Stimulated activated CD8-positive, alpha-beta memory T cell treated with anti-CD3 and anti-CD28 coated beads, Interleukin-7, amount 100 ng/mL, for 1 hour (primary cell): ENCODE results near the gene AGXT.

Source experiments
- DNase-seq, 2 donors: peaks; one replicate each; pipeline ENCODE4 v3.0.0-alpha.2; 2020; ENCODE audit warnings: low read depth in 2 of 2

Gene AGXT

DNA sequence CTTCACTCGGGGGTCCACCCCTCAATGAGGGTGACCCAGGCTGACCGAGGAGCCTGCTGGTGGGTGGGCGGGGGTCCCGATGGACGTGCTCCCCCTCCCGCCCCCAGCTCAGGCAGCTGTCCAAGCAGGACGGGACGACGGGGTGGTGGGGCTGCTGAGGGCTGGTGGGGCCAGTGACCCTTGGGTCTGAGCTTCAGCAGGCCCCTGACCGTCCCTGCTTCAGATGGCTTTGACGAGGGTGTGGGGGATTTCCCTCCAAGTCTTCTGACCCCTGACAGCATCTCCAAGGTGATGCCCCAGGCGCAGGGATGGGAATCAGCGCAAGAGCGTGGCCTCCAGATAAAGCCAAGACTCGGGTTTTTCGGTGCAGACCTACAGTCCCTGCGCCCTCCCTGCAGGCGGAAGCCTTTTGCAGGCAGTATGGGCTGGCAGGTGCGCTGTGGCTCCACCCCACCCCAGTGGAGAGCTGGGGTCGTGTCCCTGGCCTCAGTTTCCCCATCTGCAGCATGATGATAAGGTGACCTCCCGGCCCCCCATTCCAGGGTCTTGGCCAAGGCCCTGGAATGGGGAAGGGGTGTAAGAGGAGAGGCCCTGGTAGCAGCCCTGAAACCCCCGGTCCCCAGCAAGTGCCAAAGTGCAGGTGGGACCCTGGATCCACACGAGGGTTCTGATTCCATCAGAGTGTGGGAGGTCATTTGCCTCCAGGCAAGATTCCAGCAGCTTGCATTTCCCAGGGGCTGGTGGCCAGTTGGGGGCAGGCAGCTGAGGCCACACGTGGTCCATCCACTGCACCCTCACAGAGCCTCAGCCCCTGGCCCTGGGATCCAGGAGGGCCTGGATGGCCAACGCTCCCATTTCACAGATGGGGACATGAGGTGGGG, 46.3 kb downstream of the AGXT start:
- no peak for DNase-seq

DNA sequence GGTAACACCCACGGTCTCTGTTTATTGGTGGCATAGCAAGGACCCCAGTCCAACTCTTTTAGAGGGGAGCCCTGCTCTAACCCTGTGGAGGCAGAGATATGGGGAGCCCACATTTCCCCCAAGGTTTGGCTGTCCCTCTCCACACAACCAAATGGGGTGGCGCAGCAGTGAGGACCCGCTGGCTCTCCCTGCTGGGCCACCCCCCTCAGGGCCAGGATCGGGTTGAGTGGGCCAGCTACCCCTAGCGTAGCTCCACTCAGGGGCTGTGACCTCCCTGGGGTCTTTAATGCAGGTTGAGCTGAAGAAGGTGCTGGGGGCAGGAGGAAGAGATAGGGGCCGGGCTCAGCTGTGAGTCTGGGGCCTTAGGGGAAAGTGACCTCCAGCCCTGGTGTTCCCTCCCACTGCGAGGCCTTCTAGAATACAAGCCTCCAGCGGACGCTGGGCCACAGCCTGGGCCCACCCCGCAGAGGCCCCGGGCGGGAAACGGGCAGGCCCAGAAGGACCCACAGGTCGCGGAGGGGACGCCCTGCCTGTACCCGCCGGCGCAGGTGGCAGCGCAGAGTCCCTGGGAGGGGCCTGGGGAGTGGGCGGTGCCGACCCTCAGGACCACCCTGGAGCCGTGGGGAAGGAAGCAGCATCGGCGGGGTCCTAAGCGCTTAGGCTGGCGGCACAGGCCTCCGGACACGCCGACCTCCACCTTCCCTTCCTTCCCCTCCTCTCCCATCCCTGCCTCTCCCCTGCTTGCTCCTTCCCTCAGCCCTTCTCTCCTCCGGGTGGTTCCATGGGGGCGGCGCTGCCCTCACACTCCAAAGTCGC, 47.1 kb downstream of the AGXT start:
- DNase-seq: no peak

DNA sequence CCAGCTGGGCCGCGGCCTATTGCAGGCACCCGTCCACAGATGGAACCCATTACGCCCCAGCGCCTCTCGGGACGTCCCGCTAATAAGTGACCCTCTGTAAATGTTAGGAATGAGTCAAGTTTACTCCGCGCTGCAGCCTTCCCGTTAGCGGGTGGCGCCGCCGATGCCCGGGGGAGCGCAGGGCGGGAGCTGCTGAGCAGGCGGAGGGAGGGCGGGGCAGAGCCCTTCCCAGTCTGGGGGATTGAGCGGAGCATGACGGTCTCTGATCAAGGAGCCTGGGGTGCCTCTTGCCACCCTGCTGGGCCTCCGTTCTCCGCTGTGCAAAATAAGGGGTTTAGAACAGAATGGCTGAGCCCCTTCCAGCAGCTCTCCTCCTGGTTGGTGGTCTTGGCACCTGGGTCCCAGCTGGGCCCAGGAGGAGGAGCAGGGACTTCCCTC, 48.0 kb downstream of the AGXT start:
- DNase-seq: no peak

GRCh38 chr2:240917009-240917683, 48.5 kb downstream of the AGXT start:
- no peak for DNase-seq

DNA sequence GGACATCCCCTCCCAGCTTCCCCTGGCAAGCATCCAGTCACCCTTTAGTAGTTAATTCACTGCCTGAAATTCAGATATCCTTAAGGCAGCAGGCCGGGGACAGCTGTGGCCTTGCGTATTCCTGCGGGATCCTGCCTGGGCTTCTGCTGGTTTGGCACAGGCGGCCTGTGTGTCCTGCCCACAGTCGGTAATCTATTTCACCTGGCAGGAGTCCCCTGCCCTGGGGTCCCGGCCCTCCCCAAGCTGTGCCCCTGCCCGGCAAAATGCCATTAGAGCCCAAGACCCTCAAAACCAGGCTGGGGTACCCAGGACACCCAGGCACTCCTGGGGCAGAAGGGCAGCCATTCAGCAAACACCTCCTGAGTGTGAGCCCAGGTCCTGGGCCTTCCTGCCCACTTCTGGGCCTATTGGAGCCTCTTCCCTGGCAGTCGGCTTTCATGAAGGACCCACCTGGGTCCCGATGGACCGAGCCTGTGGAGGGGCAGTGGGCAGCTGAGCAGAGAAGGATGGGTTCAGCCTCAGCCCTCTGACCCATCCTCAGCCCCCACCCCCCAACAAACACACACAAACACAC, 49.1 kb downstream of the AGXT start:
- no peak for DNase-seq

DNA sequence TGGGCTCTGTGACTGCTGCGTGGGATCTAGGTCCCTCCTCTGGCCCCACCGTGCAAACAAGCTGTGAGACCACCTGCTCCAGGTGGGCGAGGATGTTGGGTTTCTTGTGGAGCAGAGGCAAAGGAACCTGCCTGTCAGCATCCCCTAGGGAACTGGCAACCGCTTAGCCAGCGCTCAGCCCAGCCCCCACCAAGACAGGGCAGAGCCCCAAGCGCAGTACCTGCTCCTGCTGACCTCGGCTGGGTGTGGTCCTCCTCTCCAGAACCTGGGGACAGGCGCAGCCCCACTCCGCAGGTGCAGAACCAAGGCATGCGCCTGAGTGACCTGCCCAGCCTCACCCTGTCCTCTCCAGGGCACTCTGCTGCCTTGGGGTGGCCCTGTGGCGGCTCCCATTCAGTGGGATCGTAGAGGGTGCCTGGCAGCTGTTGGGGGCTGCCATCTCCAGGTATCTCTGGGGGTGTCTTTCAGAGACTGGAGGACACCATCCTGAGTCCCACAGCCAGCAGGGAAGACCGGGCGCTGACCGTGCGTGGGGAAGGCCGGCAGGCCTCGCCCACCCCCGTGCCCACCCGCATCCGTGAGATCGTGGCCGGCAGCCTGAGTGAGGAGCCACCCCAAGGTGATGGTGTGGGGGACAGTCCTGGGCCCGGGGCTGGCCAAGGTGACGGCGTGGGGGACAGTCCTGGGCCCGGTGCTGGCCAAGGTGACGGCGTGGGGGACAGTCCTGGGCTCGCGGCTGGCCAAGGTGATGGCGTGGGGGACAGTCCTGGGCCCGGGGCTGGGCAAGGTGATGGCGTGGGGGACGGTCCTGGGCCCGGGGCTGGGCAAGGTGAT, 49.9 kb downstream of the AGXT start:
- DNase-seq: no peak

GRCh38 chr2:240919161-240919781, 50.6 kb downstream of the AGXT start:
- DNase-seq: no peak

GRCh38 chr2:240919786-240920782, 51.5 kb downstream of the AGXT start:
- no peak for DNase-seq

DNA sequence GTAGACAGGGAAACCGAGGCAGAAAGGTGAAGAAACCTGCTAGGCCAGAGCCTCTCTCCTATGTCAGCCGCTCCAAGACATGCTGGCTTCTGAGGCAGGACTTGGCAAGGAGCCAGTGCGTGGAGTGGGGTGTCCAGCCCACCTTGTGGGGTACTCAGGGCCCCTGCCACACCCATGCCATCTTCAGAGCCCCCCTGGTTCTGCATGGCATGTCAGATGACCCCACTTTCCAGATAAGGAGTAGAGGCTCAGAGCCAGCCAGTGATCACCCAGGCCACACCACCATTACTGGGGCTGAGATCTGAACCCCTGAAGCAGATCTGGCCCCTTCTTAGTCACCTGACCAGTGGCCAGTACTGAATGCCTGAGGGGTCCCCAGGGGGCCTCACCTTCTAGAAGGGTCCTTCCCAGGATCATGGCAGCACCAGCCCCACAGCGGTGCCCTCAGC, 52.2 kb downstream of the AGXT start:
- no peak for DNase-seq

DNA sequence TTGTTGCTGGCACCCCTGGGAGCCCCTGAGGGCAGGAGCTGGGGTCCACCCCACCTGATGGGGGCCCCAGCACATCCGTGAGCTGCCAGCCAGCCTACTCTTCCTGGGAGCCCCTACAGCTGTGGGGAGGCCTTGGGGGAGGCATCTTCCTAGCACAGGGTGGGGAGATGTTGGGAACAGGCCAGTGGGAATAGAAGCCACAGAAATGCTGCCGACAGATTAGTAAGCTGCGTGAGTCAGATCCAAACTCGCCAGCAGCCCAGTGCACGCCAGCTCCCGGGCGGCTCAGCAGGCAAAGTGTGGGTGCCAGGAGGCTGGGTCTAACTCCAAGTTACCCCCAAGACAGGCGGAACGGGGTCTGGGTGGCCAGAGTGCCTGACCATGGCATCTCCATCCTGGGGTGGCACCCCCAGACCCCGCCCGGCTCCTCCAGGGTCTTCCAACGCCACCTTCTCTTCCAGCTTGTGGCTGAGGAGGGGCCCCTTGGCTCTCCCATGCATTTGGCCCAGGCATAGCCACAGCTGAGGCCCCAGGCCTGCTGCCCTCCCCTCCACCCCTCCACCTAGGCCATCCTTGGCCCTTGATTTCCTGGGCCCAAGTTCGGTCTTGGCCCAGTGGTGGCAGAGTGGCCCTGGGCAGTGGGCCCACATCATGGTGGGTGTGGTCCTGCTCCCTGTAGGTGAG, 52.8 kb downstream of the AGXT start:
- no peak for DNase-seq

DNA sequence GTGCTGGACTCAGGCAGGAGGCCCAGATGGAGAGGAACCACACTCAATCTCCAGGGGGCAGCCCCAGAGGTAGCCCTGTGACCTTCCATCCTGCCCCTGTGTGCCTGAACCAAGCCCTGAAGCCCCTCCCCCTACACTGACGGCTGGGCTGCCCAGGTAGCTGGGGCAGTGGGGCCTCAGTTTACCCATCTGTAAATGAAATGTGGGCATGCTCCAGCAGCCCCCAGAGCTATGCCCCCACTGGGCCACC, 53.3 kb downstream of the AGXT start:
- no peak for DNase-seq

- no peak for DNase-seq
These were observed 53.8 kb downstream of the AGXT start for GRCh38 chr2:240922245-240922981.

- DNase-seq: no peak
These were observed 54.4 kb downstream of the AGXT start for GRCh38 chr2:240922982-240923537.

DNA sequence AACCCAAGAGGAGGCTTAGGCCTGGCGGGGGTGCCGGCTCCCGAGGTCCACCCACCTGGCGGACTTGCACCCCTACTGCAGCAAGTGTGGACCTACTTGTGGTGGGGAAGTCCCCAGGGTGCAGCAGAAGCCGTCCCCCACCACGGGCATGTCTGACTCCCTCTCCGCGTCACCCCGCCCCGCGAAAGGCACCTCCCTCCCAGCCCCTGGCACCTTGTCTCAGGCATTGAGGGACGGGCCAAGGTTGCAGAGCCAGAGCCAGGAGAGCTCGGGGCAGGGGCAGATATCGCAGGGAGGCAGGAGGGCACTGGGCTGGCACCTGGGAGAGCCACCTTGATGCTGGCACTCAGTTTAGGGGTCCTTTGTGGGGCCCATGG, 56.6 kb downstream of the AGXT start:
- no peak for DNase-seq

- DNase-seq: no peak
These were observed 57.2 kb downstream of the AGXT start for GRCh38 chr2:240925568-240926515.

- DNase-seq: no peak
These were observed 58.1 kb downstream of the AGXT start for GRCh38 chr2:240926516-240927389.
